ENCODE measurements around the gene PLEKHG3.

The PLEKHG3 gene

DNA sequence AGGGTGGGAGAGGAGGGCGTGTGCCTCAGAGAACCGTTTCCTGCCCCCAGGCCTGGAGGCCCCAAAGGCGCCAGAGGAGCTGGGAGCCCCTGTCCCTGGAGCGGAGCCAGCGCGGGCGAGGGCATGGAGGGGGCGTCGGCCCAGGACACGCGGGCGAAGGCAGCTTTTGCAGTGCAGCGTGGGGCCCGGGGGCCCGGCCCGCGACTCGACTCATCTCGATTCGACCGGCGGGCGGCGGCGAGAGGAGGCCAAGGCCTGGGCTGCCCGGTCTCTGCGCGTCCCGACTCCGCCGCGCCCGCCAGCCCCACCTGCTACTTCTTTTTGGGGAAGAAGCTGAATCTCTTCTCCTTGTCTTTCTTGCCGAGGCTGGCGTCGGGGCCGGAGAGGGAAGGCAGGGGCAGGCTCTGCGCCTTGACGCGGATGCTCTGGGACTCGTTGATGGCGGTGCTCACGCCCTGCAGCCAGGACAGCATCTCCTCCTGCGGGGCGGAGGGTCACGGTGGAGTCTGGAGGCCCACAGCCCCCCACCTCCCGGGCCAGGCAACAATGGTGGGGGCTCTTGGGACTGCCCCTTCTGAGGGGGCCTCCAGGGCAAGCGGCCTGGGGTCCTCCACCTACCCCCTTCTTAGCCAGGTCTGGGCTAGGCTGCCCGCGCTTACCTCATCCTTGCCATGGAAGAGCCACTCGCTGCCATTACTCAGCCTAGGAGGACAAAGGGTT is 44.9 kb downstream of the PLEKHG3 start:
- DNase-seq = no peak

DNA sequence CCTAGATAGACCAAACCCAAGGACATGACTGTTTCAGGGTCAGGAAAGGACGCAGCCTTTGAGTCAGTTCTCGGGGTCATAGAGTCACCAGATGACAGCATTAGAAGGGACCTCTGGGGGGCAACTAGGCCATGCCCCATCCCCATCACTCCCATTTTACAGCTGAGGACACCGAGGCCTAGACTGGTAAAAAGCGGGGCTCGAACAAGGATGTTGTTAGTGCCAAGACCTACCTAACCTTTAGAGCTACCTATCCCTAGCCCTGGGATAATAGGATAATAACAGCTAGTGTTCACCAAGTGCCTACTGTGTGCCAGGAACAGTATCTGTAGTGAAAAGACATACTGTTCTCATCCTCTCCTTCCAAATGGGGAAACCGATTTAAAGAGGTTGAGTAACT is 48.7 kb downstream of the PLEKHG3 start:
- DNase-seq = no peak

DNA sequence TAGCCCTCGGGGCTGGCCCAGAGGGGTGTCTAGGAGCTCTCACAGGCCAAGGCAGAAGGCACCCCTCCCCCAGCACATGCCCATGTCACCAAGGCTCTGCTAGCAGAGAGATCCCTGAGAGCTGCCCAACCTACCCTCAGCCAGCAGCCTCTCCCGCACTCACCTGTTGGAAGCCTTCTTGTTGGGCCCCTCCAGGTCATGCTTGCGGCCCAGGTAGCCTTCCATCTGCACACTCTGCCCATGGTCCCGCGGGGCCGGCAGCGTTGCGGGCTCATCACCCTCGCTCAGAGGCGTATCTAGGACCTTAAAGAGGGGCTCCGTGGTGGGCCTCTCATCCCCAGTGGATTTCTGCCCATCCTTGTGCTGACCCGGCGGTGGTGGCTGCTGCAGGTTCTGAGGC is 49.1 kb downstream of the PLEKHG3 start:
- no peak for DNase-seq

DNA sequence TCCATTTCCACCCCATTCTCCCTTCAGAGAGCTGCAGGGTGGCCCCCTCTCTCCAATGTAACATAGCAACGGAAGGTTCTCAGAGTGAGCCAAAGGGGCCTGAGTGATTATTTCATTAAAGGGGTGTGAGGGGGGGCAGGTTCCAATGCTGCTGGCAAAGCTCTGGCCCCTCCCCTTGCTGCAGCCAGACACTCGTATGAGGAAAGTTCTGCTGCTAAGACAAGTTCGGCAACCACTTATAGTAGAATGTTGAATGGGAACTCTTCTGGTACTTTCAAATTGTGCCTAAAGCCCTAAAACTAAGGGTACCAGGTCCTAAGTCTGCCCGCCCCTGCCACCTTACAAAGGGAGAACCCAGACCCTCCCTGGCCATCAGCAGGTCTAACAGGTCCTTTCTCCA is 49.8 kb downstream of the PLEKHG3 start:
- DNase-seq = no peak

DNA sequence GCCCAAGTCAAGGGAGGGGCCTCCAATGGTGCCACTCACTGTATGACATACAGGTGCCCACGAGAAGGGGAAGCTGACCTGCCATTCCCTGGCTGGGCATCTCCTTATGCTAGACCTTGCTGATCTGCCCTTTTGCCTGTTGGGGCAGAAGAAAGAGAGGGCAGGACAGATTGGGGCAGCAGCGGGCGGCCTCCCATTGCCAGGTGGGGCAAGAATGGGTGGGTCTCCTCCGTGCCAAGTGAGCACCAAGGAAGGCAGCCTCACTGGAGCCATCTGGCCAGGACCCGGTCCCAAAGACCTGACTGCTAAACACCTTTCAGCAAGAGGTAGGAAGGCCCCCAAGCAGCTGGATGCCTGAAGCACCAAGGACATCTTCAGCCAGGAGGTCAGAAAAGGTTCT is 50.5 kb downstream of the PLEKHG3 start:
- DNase-seq = no peak

- peak; percentile 71 for DNase-seq
Observed at GRCh38 chr14:64755781-64756221, 51.6 kb downstream of the PLEKHG3 start.

DNA sequence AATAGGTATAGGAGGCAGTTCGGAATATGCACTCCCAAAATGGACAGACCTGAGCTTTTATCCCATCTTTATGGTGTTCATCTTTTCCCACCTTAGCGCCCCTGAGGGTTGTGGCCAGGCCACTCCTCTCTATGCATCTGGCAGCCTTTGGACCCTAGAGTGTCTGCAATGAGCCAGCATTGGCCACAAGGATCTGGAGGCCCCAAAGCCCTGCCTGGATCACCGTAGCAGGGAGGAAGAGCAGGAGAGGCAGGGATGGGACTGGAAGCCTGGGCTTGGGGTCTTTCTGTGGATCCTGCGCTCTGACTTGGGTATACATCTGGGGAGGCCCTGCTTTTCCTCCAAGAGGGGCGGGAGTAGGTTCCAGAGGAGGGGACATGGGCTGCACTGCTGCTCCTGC is 52.5 kb downstream of the PLEKHG3 start:
- DNase-seq = no peak

GRCh38 chr14:64757601-64758000 is 53.4 kb downstream of the PLEKHG3 start:
- no peak for DNase-seq

DNA sequence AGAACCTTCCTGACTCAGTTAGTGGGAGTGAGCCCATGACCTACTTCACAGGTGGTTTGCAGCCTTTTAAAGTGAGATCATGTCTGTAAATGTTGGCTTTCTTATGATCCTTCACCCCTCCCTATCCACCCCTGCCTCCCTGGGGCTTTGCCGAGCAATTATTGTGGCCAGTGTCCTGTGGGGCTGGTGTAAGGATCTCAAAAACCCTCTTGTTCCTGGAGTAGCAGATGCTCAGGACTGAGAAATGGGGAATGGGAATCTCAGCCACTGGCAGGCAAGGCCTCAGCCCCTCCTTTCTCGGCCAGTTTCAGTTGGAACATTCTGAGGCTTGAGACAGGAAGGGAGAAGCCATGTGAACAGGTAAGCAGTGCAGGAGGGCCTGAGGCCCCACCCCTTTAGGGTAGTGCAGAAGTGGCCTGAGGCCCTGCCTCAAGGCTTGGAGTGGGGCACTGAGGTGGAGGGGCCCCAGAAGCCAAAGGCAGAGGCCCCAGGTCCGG is 53.8 kb downstream of the PLEKHG3 start:
- DNase-seq = no peak

GRCh38 chr14:64758691-64759554 is 54.7 kb downstream of the PLEKHG3 start:
- DNase-seq = no peak

DNA sequence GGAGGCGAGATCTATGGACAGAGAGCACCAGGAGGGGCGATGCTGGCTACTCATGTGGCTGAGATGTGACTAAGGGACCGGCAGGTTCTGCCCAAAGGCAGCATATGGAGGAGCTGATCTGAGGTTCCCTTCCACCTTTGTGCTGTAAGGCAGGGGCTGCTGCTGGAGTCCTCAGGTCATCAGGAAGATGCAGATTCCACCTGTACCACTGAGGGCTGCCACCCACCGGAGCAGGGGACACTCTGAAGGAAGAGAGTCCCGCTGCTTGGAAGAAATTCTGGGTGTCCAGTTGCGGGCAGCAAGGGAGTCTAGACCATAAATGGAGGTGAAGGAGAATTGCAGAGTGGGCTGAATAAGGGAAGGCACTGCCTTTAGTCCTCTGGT is 55.3 kb downstream of the PLEKHG3 start:
- no peak for DNase-seq

- peak; percentile 57 for DNase-seq
Observed at GRCh38 chr14:64760146-64760755, 56.0 kb downstream of the PLEKHG3 start.

DNA sequence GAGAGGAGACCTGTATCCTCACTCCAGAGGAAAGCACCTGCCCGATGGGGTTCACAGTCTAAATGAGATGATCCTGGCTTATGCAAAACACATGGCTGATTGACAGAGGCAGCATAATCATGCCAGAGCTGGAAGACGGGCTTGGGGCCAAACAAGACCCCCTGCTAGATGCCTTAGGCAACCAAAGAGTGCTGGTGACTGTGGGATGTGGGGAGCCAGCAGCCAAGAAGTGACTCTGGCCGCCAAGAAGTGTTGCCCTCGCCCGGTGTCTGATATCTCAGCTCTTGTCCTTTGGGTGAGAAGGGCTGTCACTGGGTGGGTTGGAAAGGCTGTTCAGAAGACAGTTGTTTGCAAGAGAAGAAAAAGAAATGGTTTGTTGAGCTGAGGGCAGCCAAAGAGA is 56.7 kb downstream of the PLEKHG3 start:
- no peak for DNase-seq

- no peak for DNase-seq
Observed at GRCh38 chr14:64761441-64762043, 57.3 kb downstream of the PLEKHG3 start.

DNA sequence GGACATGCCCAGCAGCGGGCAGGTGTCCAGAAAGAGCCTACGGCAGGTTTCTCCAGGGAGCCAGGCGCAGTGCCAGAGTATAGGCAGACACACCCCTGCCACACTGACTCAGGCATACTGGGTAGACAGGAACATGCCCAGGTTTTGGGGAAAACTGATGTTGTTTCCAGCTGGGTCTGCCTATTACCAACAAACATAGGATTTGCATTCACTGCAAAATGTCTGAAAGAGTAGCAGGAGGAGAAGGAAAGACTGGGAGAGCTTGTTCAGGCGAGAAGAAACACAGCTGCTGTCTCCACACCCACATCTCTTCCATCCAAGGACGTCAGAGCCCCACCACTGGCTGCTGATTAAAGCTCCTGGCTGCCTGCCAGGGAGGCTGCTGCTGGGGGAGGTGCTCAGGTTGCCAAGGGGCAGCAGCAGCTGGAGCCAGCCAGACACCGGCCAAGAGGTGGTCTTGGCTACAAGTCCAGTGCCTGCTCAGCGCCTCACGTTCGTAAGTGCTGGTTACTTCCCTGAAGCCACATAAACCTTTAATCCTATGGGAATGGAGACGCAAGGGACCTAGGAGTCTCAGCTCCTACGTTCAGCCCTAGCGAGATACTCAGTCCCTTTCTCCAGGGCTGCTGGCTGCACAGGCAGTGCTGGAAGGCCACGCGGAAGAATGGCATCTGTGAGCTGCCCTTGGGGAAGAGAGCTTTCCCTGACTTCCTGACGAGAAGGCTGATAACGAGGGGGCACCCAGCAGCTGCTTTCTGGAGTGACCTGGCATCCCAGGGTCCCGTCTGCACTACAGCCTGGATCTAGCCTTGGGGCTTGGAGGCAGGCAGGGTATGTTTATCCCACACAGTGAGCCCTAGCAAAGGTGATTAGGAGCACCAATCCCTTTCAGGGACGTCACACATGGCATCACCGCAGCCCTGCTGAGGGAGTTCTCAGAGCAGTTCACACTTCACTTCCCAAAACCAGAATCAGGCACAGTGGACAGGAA is 58.1 kb downstream of the PLEKHG3 start:
- peak; percentile 25 for DNase-seq

DNA sequence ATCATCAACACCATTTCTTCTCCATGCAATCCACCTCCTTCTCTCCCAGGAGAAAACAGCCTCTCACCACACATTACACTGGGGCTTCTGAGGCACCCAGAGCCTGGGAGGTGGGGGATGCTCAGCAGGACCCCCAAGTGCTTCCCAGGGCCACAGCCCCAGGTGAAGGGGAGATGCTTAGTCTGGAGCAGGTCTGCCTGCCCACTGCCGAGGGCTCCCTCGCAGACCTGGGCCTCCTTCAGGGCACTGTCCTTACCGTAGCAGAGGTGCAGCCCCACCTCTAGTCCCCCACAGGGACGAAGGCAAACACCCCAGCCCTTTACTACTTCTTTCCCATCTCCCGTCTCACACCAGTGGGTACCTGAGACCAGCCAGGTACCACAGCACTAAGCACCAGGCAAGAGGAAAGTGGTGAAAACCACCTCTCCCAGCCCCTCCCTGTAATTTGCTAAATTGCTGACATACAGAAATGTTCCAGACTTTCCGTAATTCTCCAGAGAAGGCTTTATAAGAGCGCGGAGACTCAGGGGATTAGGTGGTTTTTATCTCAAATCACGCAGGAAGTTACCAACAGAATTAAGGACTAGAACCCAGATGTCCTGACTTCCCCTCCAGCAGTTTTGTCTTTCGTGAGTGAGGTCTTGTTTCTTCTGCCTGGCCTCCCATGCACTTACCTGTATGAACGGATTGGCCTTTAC is 59.0 kb downstream of the PLEKHG3 start:
- no peak for DNase-seq

DNA sequence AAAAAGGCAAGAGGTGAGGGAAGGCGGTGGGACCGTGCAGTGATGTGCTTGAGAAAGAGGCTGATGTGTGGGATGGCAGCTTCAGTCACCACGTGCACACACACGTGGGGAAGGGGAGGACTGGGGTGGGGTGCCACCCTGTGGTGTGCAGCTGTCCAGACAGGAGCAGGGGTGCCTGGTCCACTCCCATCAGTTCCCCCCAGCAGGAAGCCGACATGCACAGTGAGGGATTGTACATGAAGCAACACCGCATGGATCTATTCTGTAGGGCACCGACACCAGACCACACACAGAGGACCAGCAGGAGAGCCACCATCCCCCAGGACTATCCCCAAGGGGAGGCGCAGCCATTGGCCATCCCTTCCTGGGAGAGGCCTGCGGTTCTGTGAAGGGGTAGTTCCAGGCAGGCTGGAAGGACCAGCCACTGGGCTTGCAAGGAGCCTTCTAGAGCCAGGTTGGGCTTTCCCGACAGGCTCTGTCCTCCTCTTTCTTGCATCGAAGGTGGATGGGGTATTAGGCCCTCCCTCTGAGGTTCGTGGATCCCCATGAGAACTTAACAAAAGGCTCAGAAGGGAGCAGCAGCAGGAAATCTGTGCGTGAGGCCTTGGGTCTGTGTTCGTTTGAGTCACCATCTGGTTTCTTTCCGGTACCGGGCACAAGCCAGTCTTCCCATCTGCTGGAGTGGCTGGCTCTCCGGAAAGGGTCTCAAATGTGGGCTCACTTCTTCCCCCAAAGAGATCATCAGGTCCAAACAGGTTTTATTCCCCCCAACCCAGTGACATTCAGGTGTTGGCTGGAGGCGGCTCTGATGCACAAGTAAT is 59.8 kb downstream of the PLEKHG3 start:
- DNase-seq = no peak

DNA sequence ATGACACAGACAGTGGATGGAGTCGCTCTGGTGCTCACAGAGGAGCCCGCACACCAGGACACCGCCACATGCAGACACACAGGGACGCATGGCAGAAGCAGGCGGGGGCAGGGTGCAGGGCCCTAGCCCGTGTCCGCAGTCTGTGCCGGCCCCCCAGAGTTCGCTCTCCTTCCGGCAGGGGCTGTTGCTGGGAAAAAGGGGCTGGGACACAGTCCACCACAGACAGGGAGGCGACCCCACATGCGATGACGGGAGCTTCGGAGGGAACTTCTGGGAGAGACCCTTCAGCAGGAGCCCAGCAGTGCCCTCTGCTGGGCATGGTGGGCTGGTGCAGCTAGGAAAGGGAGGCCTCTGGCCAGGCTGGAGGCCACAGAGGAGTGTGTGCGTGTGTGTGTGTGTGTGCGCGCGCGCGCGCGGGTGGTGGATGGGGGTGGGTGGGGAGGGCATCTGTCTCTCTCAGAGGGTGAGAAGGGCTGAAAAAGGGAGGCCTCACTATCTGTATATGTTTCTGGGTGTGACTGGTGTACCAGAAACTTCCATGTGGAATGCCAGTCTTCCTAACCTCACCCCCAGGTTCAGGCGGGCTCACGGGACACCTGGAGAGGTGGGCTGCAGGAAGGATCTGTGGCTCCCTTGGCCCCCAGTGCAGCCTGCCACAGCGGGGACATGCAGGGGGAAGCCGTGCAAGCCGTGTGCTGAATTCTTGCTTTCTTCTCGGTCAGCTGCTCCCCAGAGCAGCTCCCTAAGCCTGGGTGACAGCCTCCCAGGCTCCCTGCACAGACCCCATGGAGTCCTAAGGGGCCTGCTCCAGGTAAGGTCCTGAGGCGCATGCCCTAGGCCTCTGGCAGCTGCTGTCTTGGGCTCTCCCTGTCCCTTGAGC is 60.7 kb downstream of the PLEKHG3 start:
- peak; percentile 57 for DNase-seq

- no peak for DNase-seq
Observed at GRCh38 chr14:64765740-64766302, 61.6 kb downstream of the PLEKHG3 start.
